ENCODE data around the gene KCNQ5.

DNA sequence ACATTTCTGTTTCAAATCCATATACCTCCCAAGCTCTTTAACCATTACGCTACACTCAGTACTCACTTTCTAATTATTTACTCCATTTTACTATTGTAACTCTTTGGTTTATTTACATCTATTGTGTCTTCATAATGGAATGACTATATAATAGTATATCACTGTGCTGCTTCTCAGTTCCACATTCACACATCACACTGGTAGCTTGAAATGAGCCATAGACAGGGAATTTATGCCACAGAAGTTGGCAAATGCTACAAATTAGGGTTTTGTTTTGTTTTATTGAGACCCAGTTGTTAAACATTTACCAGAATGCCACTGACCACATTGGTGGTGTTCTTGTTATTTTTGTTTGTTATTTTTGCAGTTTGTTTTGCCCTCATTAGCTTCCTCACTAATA lies 213.9 kb downstream of the KCNQ5 start:
- TF ChIP-seq CTCF (IDR thresholded peaks at IDR 0.05 in 2 of 3, conservative IDR thresholded peaks at IDR 0.05 in 1 of 3; ENCODE audit: control insufficient read depth in 2 of 3, extremely low read depth in 1 of 3, insufficient read depth in 1 of 3, low read depth in 3 of 3, low read length in 3 of 3) = no peak
- no peak for TF ChIP-seq EZH2 (IDR thresholded peaks at IDR 0.05; ENCODE audit: borderline replicate concordance, control insufficient read depth, low read depth, low read length)
- TF ChIP-seq, protein P1, sequence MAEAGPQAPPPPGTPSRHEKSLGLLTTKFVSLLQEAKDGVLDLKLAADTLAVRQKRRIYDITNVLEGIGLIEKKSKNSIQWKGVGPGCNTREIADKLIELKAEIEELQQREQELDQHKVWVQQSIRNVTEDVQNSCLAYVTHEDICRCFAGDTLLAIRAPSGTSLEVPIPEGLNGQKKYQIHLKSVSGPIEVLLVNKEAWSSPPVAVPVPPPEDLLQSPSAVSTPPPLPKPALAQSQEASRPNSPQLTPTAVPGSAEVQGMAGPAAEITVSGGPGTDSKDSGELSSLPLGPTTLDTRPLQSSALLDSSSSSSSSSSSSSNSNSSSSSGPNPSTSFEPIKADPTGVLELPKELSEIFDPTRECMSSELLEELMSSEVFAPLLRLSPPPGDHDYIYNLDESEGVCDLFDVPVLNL (IDR thresholded peaks at IDR 0.05; ENCODE audit: low read depth, low read length) = no peak
- no peak for TF ChIP-seq POLR2A (IDR thresholded peaks at IDR 0.05; ENCODE audit: low read depth, low read length)
- no peak for TF ChIP-seq TCF12 (IDR thresholded peaks at IDR 0.05; ENCODE audit: low read depth, low read length)
- TF ChIP-seq POU2F2 (IDR thresholded peaks at IDR 0.05; ENCODE audit: borderline replicate concordance, low read depth, low read length) = no peak
- no peak for TF ChIP-seq EGR1 (IDR thresholded peaks at IDR 0.05; ENCODE audit: borderline replicate concordance in 1 of 2, low read depth in 2 of 2, low read length in 2 of 2)
- no peak for TF ChIP-seq NBN (IDR thresholded peaks at IDR 0.05)
- no peak for TF ChIP-seq SUZ12 (IDR thresholded peaks at IDR 0.05; ENCODE audit: unreplicated experiment)
- TF ChIP-seq SUPT20H (IDR thresholded peaks at IDR 0.05; ENCODE audit: borderline replicate concordance, control insufficient read depth, low read depth, low read length) = no peak
- no peak for TF ChIP-seq RCOR1 (conservative IDR thresholded peaks at IDR 0.05; ENCODE audit: low read depth, low read length)
- TF ChIP-seq YY1 (IDR thresholded peaks at IDR 0.05; ENCODE audit: low read depth, low read length) = no peak

All from GM12878 (cell line).